Vagina (tissue), 2 donors: ENCODE data around the gene YPEL4.

Experiments used
- POLR2AphosphoS5 ChIP-seq, 2 donors: sonication (generic); formaldehyde crosslinking; IDR thresholded peaks; one replicate each; pipeline ENCODE4 v1.9.0; 2017; ENCODE audit warnings: antibody characterized with exemption in 2 of 2, mild to moderate bottlenecking in 2 of 2, low read depth in 1 of 2; ENCODE audit not compliant: insufficient read depth in 1 of 2
- TF ChIP-seq, protein P1 (sequence below), 3 experiments: fragments of 450-650 bp in 2 of 3; fragments of 200-600 bp in 1 of 3; sonication (generic) in 1 of 3; IDR thresholded peaks; one replicate each; pipeline ENCODE4 v1.5.1; 2017 to 2019; ENCODE audit warnings: antibody characterized with exemption in 3 of 3, mild to moderate bottlenecking in 2 of 3, moderate library complexity in 2 of 3

DNA sequence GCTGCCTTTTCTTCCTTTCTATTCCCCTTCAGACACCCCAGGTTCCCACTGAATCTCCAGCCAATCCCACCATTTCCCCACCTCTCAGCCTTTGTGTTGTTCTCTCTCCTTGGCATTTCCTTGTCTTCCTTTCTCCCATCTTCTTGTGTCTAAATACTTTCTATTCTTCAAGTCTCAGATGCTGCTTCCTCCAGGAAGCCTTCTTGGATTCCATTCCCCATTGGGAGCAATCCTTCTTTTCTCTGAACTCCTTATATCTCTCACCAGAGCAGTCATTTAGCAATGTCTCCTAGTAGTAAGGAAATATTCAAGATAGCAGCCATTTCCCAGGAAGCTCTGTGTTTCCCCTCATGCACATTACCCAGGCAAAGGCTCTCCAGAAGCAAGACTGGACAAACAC, 15.4 kb downstream of the YPEL4 start:
- TF ChIP-seq POLR2AphosphoS5 (IDR thresholded peaks at IDR 0.05; ENCODE audit: insufficient read depth in 1 of 2, low read depth in 1 of 2), result no peak
- TF ChIP-seq, protein P1, sequence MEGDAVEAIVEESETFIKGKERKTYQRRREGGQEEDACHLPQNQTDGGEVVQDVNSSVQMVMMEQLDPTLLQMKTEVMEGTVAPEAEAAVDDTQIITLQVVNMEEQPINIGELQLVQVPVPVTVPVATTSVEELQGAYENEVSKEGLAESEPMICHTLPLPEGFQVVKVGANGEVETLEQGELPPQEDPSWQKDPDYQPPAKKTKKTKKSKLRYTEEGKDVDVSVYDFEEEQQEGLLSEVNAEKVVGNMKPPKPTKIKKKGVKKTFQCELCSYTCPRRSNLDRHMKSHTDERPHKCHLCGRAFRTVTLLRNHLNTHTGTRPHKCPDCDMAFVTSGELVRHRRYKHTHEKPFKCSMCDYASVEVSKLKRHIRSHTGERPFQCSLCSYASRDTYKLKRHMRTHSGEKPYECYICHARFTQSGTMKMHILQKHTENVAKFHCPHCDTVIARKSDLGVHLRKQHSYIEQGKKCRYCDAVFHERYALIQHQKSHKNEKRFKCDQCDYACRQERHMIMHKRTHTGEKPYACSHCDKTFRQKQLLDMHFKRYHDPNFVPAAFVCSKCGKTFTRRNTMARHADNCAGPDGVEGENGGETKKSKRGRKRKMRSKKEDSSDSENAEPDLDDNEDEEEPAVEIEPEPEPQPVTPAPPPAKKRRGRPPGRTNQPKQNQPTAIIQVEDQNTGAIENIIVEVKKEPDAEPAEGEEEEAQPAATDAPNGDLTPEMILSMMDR (IDR thresholded peaks at IDR 0.05), result no peak
